DND-41 (cell line): ENCODE results near the gene KLK15.

ENCODE experiments used
- ATAC-seq: fragments of 200-7000 bp; cut with Tn5 transposase; 3 replicates; pipeline ENCODE4 v1.9.1; 2021; ENCODE audit warnings: low read depth; ENCODE audit not compliant: insufficient read depth
- DNase-seq: peaks from one replicate; pipeline ENCODE4 v3.0.0-alpha.2; 2020
- H2AFZ ChIP-seq: 2 replicates; pipeline ENCODE4 v1.6.0; 2012; ENCODE audit warnings: low read depth, low read length
- H3K27ac ChIP-seq: 2 replicates; pipeline ENCODE4 v1.5.1; 2012; ENCODE audit warnings: low read length, inconsistent platforms
- H3K27me3 ChIP-seq: fragments of 200-600 bp; sonication (generic); 2 replicates; pipeline ENCODE4 v1.6.0; 2012; ENCODE audit warnings: low read length, mild to moderate bottlenecking, inconsistent platforms; ENCODE audit not compliant: insufficient read depth, poor library complexity
- H3K36me3 ChIP-seq: 2 replicates; pipeline ENCODE4 v1.5.1; 2012; ENCODE audit warnings: low read length, inconsistent platforms; ENCODE audit not compliant: insufficient read depth
- H3K4me1 ChIP-seq: 2 replicates; pipeline ENCODE4 v1.5.1; 2012; ENCODE audit warnings: mild to moderate bottlenecking, low read length; ENCODE audit not compliant: insufficient read depth
- H3K4me2 ChIP-seq: 2 replicates; pipeline ENCODE4 v1.6.0; 2012; ENCODE audit warnings: mild to moderate bottlenecking, moderate library complexity, low read length, inconsistent platforms; ENCODE audit not compliant: insufficient read depth
- H3K4me3 ChIP-seq, 2 experiments: fragments of 200-600 bp in 1 of 2; shearing (Covaris generic) in 1 of 2; 2 replicates each; pipeline ENCODE4 v1.5.1; 2012 to 2016; ENCODE audit warnings: inconsistent platforms in 2 of 2, low read length in 2 of 2, mild to moderate bottlenecking in 2 of 2, low read depth in 1 of 2, moderate library complexity in 1 of 2
- H3K79me2 ChIP-seq: 2 replicates; pipeline ENCODE4 v1.6.0; 2012; ENCODE audit warnings: low read length, inconsistent platforms; ENCODE audit not compliant: insufficient read depth
- H3K9ac ChIP-seq: 2 replicates; pipeline ENCODE4 v1.6.0; 2012; ENCODE audit warnings: low read depth, mild to moderate bottlenecking, inconsistent platforms, low read length, moderate library complexity
- H3K9me3 ChIP-seq: 2 replicates; pipeline ENCODE4 v1.5.1; 2012; ENCODE audit warnings: low read length, moderate library complexity, mild to moderate bottlenecking, inconsistent platforms; ENCODE audit not compliant: insufficient read depth, severe bottlenecking
- H4K20me1 ChIP-seq: 2 replicates; pipeline ENCODE4 v1.6.0; 2012; ENCODE audit warnings: low read length; ENCODE audit not compliant: insufficient read depth
- CTCF ChIP-seq: IDR thresholded peaks from 2 replicates; pipeline ENCODE4 v1.5.1; 2012; ENCODE audit warnings: borderline replicate concordance, low read length, moderate library complexity, mild to moderate bottlenecking; ENCODE audit not compliant: poor library complexity, severe bottlenecking; ENCODE audit errors: extremely low read depth
- EZH2 ChIP-seq: IDR thresholded peaks from 3 replicates; pipeline ENCODE4 v1.6.1; 2012; ENCODE audit warnings: borderline replicate concordance, low read depth, mild to moderate bottlenecking, moderate library complexity, low read length, inconsistent platforms; ENCODE audit not compliant: severe bottlenecking

Gene KLK15

GRCh38 chr19:50875795-50876422, 42.5 kb upstream of the KLK15 start:
- no peak for DNase-seq
- Histone ChIP-seq H3K4me3 (no peak overlapping the region), H2AFZ (no peak overlapping the region; the same call in 1 of the 2 replicates), H3K27me3 (peaks cover 22% of the 10 kb centered on the region), H3K27ac (no peak overlapping the region), H4K20me1 (0 out of 2 replicates have a peak, but pooled peaks cover 5% of the 10 kb centered on the region), H3K4me1 (no peaks in the 10 kb centered on the region), H3K4me2 (no peak overlapping the region), H3K9ac (no peak overlapping the region), H3K36me3 (no peaks in the 10 kb centered on the region), H3K9me3 (no peaks in the 10 kb centered on the region), H3K79me2 (no peaks in the 10 kb centered on the region)
- ATAC-seq: no peak
- TF ChIP-seq CTCF (no peak), EZH2 (no peak)

GRCh38 chr19:50874211-50874610, 40.8 kb upstream of the KLK15 start:
- DNase-seq: no peak
- no peak for TF ChIP-seq CTCF
- TF ChIP-seq EZH2: no peak
- ATAC-seq: no peak
- no peaks in the 10 kb centered on the region for H3K9me3 ChIP-seq
- H4K20me1 ChIP-seq: 0 out of 2 replicates have a peak, but pooled peaks cover 5% of the 10 kb centered on the region
- H3K27me3 ChIP-seq: peaks cover 22% of the 10 kb centered on the region
- H3K4me1 ChIP-seq: no peaks in the 10 kb centered on the region
- H3K9ac ChIP-seq: no peak overlapping the region
- no peak overlapping the region for H3K4me3 ChIP-seq
- no peaks in the 10 kb centered on the region for H3K36me3 ChIP-seq
- H3K79me2 ChIP-seq: no peaks in the 10 kb centered on the region
- H2AFZ ChIP-seq: no peak overlapping the region
- no peak overlapping the region for H3K4me2 ChIP-seq
- H3K27ac ChIP-seq: no peak overlapping the region

- no peak for DNase-seq
- Histone ChIP-seq H3K36me3 (no peaks in the 10 kb centered on the region), H3K79me2 (no peaks in the 10 kb centered on the region), H3K9ac (no peak within 1 kb of the TSS), H3K4me3 (no peak within 1 kb of the TSS), H3K9me3 (no peaks in the 10 kb centered on the region), H3K27me3 (peaks cover 26% of the 10 kb centered on the region), H2AFZ (no peak within 1 kb of the TSS), H4K20me1 (0 out of 2 replicates have a peak, but pooled peaks cover under 1% of the 10 kb centered on the region), H3K27ac (no peak within 1 kb of the TSS), H3K4me2 (no peak within 1 kb of the TSS), H3K4me1 (no peaks in the 10 kb centered on the region)
- no peak for TF ChIP-seq EZH2
- no peak for TF ChIP-seq CTCF
- ATAC-seq: no peak
These were observed 39.7 kb upstream of the KLK15 start, which contains the start of gene KLK2 for GRCh38 chr19:50873056-50873455. Gene KLK2 (plus strand): TSS chr19:50873439. CDS start chr19:50873474, 35 bp downstream.
